SHP77 (cell line): ENCODE results near the gene PMF1.
A peak's percentile ranks its signal among the peaks of the same experiment; 100 is the strongest.
"Not testable (repeated sequence)": the region's sequence is repeated elsewhere in the genome, so short reads cannot be mapped to it uniquely, and the experiment has no call there.

Experiments used
- DNase-seq, 2 experiments: peaks; one replicate each; lab custom pipeline; 2025; lab: John Stamatoyannopoulos, UW

Gene PMF1

DNA sequence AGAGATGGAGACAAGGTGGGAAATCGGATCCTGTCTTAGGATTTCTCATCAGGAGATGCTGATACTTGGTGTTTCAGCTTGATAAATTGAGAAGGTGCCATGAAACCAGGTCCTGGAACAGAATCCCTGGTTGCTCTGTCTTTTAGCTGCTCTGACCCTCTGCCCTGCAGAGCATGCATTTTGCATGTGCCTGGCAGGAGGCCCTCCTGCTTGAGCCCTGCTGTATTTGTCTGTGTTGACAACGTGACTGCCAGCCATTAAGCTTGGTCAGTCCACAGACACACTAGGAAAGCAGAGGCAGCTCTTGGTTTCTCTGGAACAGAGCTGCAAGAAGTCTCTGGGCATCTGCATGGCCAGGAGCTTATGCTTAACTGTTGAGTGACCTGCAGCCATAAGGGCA is 16.4 kb upstream of the PMF1 start:
- no peak for DNase-seq

- DNase-seq = no peak
These were observed 13.9 kb upstream of the PMF1 start for GRCh38 chr1:156198831-156199349.

DNA sequence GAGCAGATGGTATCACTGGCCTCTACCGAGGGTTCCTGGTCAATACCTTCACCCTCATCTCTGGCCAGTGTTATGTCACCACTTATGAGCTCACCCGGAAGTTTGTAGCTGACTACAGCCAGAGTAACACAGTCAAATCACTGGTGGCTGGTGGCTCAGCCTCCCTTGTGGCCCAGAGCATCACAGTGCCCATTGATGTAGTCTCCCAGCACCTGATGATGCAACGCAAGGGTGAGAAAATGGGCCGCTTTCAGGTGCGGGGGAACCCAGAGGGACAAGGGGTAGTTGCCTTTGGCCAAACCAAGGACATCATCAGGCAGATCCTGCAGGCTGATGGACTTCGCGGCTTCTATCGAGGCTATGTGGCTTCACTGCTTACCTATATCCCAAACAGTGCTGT is 12.8 kb upstream of the PMF1 start:
- no peak for DNase-seq

DNA sequence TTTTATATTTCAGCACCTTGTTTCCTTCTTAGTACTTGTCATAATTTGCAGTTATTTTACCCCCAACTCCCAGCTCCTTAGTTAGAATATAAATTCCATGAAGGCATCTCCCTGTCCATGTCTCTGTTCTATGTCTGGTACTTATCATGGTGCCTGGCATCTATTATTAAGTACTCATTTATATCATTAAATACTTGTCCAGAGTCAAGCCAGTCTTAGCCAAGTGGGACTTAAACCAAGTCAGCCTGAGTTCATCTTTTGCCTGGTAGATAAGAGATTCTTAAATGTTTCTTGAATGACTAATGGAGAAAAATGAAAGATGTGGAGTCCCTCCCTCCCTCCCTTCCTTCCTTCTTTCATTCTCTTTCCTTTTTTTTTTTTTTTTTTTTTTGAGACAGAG is 9.5 kb upstream of the PMF1 start:
- DNase-seq = no peak

DNA sequence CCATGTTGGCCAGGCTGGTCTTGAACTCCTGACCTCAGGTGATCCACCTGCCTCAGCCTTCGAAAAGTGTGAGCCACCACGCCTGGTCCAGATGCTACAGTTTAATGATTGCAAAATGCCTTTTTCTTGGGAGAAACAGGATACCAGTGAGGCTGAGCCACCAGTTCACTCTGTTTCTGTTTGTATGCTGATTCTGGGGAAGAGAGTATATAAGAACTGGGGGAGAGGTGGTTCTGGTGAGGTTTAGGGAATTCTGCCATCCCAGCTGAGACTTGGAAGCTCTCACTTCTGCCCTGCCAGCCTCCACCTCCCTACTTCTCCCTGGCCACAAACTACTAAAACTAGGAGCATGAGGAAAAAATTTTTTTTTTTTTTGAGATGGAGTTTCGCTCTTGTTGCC is 8.1 kb upstream of the PMF1 start:
- DNase-seq = no peak

GRCh38 chr1:156211243-156211642 is 1.6 kb upstream of the PMF1 start:
- DNase-seq = no peak

GRCh38 chr1:156212130-156212529 is 677 bp upstream of the PMF1 start:
- DNase-seq = no peak

DNA sequence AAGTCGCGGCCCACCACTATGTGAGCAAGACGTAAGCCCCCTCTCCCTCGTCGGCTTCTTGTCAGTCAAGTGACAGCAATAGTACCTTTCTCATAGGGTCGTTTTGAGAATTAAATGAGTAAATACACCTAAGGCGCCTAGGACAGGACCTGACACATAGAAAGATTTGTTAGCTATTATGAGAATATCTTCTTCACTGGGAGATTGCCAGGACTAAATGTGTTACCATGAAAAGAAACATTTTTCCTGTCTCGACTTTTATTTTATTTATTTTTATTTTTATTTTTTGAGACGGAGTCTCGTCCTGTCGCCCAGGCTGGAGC is 798 bp downstream of the PMF1 start:
- DNase-seq = no peak

GRCh38 chr1:156214024-156214748 is 1.4 kb downstream of the PMF1 start:
- peak; percentile 15 to 49 for DNase-seq

DNA sequence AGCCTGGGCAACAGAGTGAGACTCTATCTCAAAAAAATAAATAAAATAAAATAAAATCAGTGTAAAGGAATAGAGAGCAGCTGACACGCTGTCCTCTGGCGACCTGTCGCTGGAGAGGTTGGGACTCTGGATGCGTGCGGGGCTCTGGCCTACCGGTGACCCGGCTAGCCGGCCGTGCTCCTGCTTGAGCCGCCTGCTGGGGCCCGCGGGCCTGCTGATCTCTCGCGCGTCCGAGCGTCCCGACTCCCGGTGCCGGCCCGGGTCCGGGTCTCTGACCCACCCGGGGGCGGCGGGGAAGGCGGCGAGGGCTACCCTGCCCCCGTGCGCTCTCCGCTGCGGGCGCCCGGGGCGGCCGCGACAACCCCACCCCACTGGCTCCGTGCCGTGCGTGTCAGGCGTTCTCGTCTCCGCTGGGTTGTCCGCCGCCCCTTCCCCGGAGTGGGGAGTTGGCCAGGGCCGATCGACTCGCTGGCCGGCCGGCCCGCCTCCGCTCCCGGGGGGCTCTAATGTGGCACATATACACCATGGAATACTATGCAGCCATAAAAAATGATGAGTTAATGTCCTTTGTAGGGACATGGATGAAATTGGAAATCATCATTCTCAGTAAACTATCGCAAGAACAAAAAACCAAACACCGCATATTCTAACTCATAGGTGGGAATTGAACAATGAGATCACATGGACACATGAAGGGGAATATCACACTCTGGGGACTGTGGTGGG is 3.7 kb downstream of the PMF1 start:
- not testable (repeated sequence) for DNase-seq

- no peak for DNase-seq
These were observed 5.1 kb downstream of the PMF1 start for GRCh38 chr1:156217871-156218270.

DNA sequence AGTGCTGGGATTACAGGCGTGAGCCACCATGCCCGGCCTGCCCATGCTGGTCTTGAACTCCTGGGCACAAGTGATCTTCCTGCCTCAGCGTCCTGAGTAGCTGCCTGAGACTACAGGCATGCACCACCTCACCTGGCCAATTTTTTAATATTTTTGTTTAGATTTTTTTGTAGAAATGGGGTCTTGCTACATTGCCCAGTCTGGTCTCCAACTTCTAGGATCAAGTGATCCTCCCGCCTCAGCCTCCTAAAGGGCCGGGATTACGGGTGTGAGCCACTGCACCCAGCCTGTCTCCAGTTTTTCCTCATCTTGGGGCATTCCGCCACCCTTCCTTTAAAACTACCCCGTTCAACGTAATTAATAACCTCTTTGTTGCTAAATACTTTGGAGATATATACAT is 7.4 kb downstream of the PMF1 start:
- DNase-seq = no peak

- DNase-seq = no peak
These were observed 9.3 kb downstream of the PMF1 start for GRCh38 chr1:156221986-156222692.

DNA sequence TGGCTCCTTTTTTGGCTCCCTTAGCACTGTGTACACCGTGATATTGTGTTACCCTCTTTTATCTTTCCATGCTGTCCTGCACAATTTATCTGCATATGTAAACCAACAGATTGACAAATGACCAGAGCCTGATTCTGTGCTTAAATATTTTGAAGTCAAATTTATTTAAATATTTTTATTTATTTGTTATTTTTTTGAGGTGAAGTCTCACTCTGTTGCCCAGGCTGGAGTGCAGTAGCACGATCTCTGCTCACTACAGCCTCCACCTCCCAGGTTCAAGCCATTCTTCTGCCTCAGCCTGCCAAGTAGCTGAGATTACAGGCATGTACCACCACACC is 12.8 kb downstream of the PMF1 start:
- no peak for DNase-seq

DNA sequence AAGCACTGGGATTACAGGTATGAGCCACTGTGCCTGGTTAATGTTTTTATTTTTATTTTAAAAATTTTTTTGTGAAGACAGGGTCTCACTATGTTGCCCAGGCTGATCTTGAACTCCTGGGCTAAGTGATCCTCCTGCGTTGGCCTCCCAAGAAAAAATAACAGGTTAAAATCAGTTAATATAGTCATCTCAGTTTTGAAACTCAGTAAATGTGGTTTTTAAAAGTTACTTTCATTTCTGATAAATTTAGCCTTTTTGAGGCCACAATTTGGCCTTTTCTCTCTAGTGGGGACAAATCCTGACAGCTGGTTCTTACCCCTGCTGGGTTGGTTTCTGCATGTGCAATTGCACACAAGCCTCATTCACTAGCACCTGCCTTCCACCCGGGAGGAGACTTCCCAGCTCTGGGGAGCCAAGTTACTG is 13.3 kb downstream of the PMF1 start:
- DNase-seq = no peak

DNA sequence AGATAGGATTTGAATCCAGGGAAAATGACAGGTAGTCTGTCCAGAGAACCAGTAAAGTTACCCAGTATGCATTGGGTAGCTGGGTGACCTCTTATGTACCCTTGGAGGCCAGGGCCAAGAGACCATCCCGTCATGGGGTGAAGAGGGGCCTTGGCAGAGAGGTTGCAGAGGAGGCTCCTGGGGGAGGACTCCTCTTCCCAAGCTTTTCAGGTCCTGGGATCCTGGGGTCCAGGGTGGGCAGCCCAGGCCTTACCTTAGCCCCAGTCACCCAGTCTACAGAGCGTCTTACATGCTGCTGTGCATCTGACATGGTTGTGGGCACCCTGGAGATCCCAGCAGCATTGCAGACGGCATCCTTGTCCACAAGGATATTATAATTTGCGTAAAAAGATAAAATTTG is 14.0 kb downstream of the PMF1 start:
- no peak for DNase-seq

GRCh38 chr1:156228501-156228900 is 15.7 kb downstream of the PMF1 start:
- DNase-seq = no peak

DNA sequence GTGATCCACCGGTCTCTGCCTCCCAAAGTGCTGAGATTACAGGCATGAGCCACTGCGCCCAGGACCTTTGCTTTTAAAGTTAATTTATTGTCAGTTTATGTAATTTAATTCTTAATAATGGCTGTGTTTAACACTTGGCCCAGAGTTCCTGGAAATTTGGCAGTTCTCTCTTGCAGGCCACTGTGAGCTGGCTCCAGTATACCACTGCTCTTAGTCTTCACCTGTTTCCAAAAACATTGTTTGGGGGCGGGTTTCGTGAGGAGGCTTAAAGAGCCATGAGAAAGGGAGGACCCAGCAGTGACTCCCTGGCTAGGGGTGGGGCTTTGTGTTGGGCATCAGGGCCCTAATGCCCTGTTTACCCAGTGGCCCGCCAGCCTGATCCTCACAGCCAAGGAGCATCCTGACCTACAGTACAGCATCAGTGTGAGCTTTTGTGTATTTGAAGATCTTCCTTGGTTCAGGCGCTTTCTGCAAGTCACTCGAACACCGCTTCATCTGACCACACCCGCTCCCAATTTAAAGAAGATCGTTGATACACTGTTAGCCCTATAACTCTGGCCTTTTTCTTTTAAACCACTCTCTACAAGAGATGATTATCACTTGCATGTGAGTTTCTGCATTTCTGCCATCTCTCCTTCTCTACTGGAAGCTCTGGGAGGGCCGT is 17.1 kb downstream of the PMF1 start:
- no peak for DNase-seq

DNA sequence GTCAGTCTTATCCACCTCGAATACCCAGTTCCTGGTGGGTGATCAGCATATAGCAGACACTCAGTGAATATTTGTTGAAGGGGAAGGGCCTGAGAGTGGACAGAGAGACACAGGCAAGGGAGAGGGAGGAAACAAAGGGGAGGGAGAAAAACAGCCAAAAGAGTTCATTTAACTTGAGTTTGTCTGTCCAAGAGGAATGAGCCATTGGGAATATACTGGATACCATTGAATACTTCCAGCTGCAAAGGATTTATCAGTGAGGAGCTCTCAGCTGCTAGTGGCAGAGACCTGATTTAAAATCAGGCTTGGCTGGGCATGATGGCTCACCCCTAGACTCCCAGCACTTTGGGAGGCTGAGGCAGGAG is 17.6 kb downstream of the PMF1 start:
- DNase-seq = no peak

DNA sequence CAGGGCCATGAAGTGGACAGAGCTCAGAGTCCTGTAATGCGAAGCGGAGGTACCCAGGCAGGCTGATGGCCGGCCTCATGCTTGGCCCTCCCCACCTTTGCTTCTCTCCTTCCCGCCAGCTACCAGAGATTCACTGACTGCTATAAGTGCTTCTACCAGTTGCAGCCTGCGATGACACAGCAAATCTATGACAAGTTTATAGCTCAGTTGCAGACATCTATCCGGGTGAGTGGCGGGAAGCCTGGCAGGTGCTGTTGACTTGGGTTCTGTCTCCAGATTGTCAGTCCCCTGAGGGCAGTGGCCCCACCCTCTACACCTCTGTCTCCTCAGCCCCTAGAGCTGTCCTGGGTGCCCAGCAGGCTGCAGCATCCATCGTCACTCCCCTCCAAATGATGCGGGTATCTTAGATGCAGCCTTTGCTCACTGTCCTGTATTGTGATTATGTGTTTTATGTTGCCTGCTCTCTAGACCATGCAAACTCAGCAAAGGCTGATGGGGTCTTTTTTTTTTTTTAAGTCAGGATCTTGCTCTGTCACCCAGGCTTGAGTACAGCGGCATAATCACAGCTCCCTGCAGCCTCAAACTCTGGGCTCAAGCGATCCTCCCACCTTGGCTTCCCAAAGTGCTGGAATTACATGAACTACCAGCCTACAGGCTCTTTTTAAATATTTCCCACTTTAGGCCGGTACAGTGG is 19.5 kb downstream of the PMF1 start:
- DNase-seq = peak; percentile 42 to 49

GRCh38 chr1:156233426-156234127 is 20.8 kb downstream of the PMF1 start:
- DNase-seq = no peak
